HepG2 (cell line): ENCODE data around the gene SNX21. TPM values are rescaled to one million over a fixed set of nuclear protein-coding genes. Genes with fewer than 3 reads are reported as not detected.

Experiments used
- AGO1 ChIP-seq: fragments of 200-400 bp; formaldehyde crosslinking; IDR thresholded peaks from 2 replicates; pipeline ENCODE4 v1.6.1; 2017; ENCODE audit warnings: mild to moderate bottlenecking, low read depth, low read length, moderate library complexity; ENCODE audit not compliant: poor library complexity, severe bottlenecking
- ARID2 ChIP-seq: sonication (generic); formaldehyde crosslinking; IDR thresholded peaks from 2 replicates; pipeline ENCODE4 v1.8.1; 2022; ENCODE audit warnings: mild to moderate bottlenecking, missing genetic modification reagents, borderline replicate concordance
- GLI4 ChIP-seq: sonication (generic); formaldehyde crosslinking; IDR thresholded peaks from 2 replicates; pipeline ENCODE4 v1.5.1; 2020; ENCODE audit warnings: missing genetic modification reagents, mild to moderate bottlenecking, moderate library complexity, borderline replicate concordance
- GPN1 ChIP-seq: sonication (generic); formaldehyde crosslinking; IDR thresholded peaks from 2 replicates; pipeline ENCODE4 v1.5.1; 2020; ENCODE audit warnings: missing genetic modification reagents, borderline replicate concordance
- HCFC1 ChIP-seq: fragments of 150-350 bp; IDR thresholded peaks from 2 replicates; pipeline ENCODE4 v1.6.1; 2014; ENCODE audit warnings: low read depth, low read length
- KDM5B ChIP-seq: sonication (generic); formaldehyde crosslinking; IDR thresholded peaks from 2 replicates; pipeline ENCODE4 v1.4.0; 2020; ENCODE audit warnings: missing genetic modification reagents, mild to moderate bottlenecking, borderline replicate concordance
- KLF11 ChIP-seq: IDR thresholded peaks from 2 replicates; pipeline ENCODE4 v1.6.1; 2016; ENCODE audit warnings: missing compliant biosample characterization
- MTA1 ChIP-seq: sonication (generic); formaldehyde crosslinking; IDR thresholded peaks from 2 replicates; pipeline ENCODE4 v1.4.0; 2020; ENCODE audit warnings: missing genetic modification reagents, mild to moderate bottlenecking, borderline replicate concordance
- POLR2G ChIP-seq: fragments of 200-400 bp; formaldehyde crosslinking; IDR thresholded peaks from 2 replicates; pipeline ENCODE4 v1.6.1; 2018; ENCODE audit warnings: mild to moderate bottlenecking, low read depth, low read length, moderate library complexity
- RFX5 ChIP-seq: IDR thresholded peaks from 2 replicates; pipeline ENCODE4 v1.6.1; 2011; ENCODE audit warnings: low read depth, low read length, improper control_type of control experiment
- ZNF20 ChIP-seq: sonication (generic); formaldehyde crosslinking; IDR thresholded peaks from 2 replicates; pipeline ENCODE4 v1.4.0; 2020; ENCODE audit warnings: mild to moderate bottlenecking, moderate library complexity, missing genetic modification reagents
- ZNF256 ChIP-seq: sonication (generic); formaldehyde crosslinking; conservative IDR thresholded peaks from 2 replicates; pipeline ENCODE4 v1.4.0; 2020; ENCODE audit warnings: missing genetic modification reagents
- polyA plus RNA-seq, 8 experiments: library from polyadenylated mRNA; depleted of rRNA in 3 of 8; stranded (reverse) in 7 of 8; unstranded in 1 of 8; fragments of >200 nt; fragmentation: Illumina TruSeq in 4 of 8; extraction: Trizol in 4 of 8; gene quantifications; 2 replicates each; pipeline versions ENCODE4 v1.2.1 to v1.2.3, GENCODE V29; 2011 to 2016; ENCODE audit warnings: low read depth in 4 of 8, missing spikeins in 1 of 8, mixed read lengths in 1 of 8; ENCODE audit not compliant: insufficient read depth in 1 of 8
- total RNA-seq, 5 experiments: library from RNA; depleted of rRNA; stranded (reverse); fragments of >200 nt; fragmentation: Illumina TruSeq; extraction: Trizol; gene quantifications; 2 replicates each; pipeline ENCODE4 v1.2.3, GENCODE V29; 2016; ENCODE audit warnings: low read depth in 1 of 5
- TF ChIP-seq, protein P1 (sequence below): sonication (generic); formaldehyde crosslinking; IDR thresholded peaks from 2 replicates; pipeline ENCODE4 v1.4.0; 2020; ENCODE audit warnings: missing genetic modification reagents, mild to moderate bottlenecking, borderline replicate concordance
- TF ChIP-seq, protein P2 (sequence below): IDR thresholded peaks from 2 replicates; pipeline ENCODE4 v1.6.1; 2016; ENCODE audit warnings: low read depth, borderline replicate concordance
- TF ChIP-seq, protein P3 (sequence below): sonication (generic); formaldehyde crosslinking; IDR thresholded peaks from 2 replicates; pipeline ENCODE4 v1.4.0; 2020; ENCODE audit warnings: mild to moderate bottlenecking, missing genetic modification reagents, borderline replicate concordance
- TF ChIP-seq, protein P4 (sequence below), 2 experiments: sonication (generic) in 1 of 2; formaldehyde crosslinking in 1 of 2; IDR thresholded peaks; 2 replicates each; pipeline versions ENCODE4 v1.4.0 to v1.6.1; 2018 to 2020; ENCODE audit warnings: missing genetic modification reagents in 2 of 2, borderline replicate concordance in 1 of 2, low read depth in 1 of 2, mild to moderate bottlenecking in 1 of 2, missing biosample characterization in 1 of 2

SNX21 gene
- total and polyA plus RNA-seq, 2 of the 13 experiments (the other 11 are each of a cell fraction or from before 2014, with no cell fraction given): 7.7 to 12.8 TPM

DNA sequence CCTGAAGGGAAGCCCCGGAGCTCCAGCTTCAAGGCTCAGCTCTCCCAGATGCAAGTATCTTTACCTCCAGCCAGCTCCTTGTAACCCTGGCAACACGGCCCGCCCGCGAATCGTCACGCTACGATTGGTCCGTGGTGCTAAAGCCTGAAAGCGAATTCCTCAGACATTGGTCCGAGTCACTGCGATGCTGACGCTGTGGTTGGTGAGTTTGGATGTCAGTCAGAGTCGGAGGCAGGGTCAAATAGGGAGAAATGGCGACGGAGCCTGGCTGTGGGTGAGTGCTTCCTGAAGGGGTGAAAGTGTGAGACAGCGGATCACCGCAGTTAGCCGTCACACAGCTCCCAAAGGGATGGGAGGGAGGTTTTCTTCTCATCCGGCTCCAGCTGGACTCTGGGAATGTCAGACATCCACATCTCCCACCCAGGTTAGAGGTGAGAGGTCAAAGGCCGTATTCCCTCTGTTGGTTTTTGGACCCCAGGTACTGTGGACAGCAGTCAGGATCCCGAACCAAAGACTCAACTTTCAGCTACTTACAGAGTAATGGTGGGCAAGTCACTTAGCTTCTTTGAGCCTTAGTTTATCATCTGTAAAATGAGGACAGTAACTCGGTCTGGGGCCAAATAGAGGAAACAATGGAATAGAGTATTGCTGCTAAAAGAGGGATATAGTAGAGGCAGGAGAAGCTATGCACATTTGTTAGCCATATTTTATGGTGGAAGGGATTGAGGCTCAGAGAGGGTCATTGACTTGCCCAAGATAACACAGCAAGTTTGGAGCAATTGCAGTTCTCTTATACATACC is 47.6 kb downstream of the SNX21 start, which contains the start of gene ZSWIM1 (continued):
- peak; percentile 66; the same call in 1 of the 2 replicates for TF ChIP-seq MTA1 (CRISPR knock-in tag)
- TF ChIP-seq KLF11 (CRISPR knock-in tag): peak; percentile 85; the same call in 1 of the 2 replicates
- peak; percentile 28; the same call in 1 of the 2 replicates for TF ChIP-seq HCFC1
- peak; percentile 86 for TF ChIP-seq RFX5
- peak; percentile 99 for TF ChIP-seq POLR2G
- TF ChIP-seq ARID2 (CRISPR knock-in tag): 0 out of 2 replicates have a peak, but pooled peaks have one; percentile 44
- TF ChIP-seq, protein P1, sequence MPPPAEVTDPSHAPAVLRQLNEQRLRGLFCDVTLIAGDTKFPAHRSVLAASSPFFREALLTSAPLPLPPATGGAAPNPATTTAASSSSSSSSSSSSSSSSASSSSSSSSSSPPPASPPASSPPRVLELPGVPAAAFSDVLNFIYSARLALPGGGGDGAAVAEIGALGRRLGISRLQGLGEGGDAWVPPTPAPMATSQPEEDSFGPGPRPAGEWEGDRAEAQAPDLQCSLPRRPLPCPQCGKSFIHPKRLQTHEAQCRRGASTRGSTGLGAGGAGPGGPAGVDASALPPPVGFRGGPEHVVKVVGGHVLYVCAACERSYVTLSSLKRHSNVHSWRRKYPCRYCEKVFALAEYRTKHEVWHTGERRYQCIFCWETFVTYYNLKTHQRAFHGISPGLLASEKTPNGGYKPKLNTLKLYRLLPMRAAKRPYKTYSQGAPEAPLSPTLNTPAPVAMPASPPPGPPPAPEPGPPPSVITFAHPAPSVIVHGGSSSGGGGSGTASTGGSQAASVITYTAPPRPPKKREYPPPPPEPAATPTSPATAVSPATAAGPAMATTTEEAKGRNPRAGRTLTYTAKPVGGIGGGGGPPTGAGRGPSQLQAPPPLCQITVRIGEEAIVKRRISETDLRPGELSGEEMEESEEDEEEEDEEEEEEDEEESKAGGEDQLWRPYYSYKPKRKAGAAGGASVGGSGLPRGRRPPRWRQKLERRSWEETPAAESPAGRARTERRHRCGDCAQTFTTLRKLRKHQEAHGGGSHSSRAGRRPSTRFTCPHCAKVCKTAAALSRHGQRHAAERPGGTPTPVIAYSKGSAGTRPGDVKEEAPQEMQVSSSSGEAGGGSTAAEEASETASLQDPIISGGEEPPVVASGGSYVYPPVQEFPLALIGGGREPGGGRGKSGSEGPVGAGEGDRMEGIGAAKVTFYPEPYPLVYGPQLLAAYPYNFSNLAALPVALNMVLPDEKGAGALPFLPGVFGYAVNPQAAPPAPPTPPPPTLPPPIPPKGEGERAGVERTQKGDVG: no peak; the same call in 1 of the 2 replicates
- 0 out of 2 replicates have a peak, but pooled peaks have one; percentile 66 for TF ChIP-seq ZNF256 (CRISPR knock-in tag)
- TF ChIP-seq, protein P2, sequence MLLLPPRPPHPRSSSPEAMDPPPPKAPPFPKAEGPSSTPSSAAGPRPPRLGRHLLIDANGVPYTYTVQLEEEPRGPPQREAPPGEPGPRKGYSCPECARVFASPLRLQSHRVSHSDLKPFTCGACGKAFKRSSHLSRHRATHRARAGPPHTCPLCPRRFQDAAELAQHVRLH (CRISPR knock-in tag): peak; percentile 91; the same call in 1 of the 2 replicates
- peak; percentile 91 for TF ChIP-seq GLI4
- TF ChIP-seq GPN1 (CRISPR knock-in tag): no peak
- no peak for TF ChIP-seq AGO1
- TF ChIP-seq, protein P3, sequence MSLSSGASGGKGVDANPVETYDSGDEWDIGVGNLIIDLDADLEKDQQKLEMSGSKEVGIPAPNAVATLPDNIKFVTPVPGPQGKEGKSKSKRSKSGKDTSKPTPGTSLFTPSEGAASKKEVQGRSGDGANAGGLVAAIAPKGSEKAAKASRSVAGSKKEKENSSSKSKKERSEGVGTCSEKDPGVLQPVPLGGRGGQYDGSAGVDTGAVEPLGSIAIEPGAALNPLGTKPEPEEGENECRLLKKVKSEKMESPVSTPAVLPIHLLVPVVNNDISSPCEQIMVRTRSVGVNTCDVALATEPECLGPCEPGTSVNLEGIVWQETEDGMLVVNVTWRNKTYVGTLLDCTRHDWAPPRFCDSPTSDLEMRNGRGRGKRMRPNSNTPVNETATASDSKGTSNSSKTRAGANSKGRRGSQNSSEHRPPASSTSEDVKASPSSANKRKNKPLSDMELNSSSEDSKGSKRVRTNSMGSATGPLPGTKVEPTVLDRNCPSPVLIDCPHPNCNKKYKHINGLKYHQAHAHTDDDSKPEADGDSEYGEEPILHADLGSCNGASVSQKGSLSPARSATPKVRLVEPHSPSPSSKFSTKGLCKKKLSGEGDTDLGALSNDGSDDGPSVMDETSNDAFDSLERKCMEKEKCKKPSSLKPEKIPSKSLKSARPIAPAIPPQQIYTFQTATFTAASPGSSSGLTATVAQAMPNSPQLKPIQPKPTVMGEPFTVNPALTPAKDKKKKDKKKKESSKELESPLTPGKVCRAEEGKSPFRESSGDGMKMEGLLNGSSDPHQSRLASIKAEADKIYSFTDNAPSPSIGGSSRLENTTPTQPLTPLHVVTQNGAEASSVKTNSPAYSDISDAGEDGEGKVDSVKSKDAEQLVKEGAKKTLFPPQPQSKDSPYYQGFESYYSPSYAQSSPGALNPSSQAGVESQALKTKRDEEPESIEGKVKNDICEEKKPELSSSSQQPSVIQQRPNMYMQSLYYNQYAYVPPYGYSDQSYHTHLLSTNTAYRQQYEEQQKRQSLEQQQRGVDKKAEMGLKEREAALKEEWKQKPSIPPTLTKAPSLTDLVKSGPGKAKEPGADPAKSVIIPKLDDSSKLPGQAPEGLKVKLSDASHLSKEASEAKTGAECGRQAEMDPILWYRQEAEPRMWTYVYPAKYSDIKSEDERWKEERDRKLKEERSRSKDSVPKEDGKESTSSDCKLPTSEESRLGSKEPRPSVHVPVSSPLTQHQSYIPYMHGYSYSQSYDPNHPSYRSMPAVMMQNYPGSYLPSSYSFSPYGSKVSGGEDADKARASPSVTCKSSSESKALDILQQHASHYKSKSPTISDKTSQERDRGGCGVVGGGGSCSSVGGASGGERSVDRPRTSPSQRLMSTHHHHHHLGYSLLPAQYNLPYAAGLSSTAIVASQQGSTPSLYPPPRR: peak; percentile 64; the same call in 1 of the 2 replicates
- TF ChIP-seq, protein P4, sequence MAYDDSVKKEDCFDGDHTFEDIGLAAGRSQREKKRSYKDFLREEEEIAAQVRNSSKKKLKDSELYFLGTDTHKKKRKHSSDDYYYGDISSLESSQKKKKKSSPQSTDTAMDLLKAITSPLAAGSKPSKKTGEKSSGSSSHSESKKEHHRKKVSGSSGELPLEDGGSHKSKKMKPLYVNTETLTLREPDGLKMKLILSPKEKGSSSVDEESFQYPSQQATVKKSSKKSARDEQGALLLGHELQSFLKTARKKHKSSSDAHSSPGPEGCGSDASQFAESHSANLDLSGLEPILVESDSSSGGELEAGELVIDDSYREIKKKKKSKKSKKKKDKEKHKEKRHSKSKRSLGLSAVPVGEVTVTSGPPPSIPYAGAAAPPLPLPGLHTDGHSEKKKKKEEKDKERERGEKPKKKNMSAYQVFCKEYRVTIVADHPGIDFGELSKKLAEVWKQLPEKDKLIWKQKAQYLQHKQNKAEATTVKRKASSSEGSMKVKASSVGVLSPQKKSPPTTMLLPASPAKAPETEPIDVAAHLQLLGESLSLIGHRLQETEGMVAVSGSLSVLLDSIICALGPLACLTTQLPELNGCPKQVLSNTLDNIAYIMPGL (CRISPR knock-in tag; IDR thresholded peaks at IDR 0.05; ENCODE audit: borderline replicate concordance in 1 of 2, low read depth in 1 of 2): peak; percentile 70 to 83
- TF ChIP-seq ZNF20 (CRISPR knock-in tag): no peak
- TF ChIP-seq KDM5B (CRISPR knock-in tag): no peak; the same call in 1 of the 2 replicates
